Measurements from ENCODE around the gene USP25. TPM values are rescaled to one million over a fixed set of nuclear protein-coding genes. Genes with fewer than 3 reads are reported as not detected.

Gene USP25
- total RNA-seq, 1 experiment from 2014 or later: 16.4 TPM

DNA sequence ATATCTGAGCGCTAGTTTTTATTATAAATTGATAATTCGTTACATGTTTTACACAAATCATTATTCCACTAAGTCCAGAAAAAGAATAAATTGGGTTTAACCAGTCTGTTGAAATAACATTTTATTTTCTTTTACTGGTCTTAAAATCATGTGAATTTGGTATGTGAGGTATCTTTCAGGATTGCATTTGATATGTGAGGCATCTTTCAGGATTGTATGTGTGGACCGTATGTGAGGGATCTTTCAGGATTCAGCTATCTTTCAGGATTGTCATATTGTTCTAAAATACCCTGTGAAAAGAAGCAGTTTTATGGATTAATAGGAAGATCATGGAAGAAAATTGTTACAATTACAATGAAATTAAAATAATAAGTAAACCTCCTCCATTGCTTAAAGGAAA, 42.9 kb downstream of the USP25 start:
- H3K9me3 ChIP-seq: no peaks in the 10 kb centered on the region
- no peak for DNase-seq

DNA sequence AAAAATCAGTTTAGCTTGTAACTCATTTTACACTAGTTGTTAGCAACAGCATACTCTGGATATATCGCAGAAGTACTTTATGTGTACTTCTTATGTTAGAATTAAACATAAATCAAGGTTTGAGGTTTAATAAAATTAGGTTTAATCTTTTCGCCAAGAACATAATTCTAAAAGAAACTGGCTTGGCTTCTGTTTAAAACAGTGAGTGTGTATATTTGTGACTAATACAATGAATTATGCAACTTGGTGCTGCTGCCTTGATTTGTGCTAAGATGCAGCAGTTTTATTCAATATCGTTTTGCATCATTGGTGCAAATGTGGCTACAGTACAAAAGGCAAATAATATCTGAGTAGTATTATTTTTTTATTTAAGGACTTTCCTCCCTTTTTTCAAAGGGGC, 44.8 kb downstream of the USP25 start:
- peaks cover 14% of the 10 kb centered on the region for H3K36me3 ChIP-seq
- DNase-seq: no peak
- H3K27me3 ChIP-seq: no peaks in the 10 kb centered on the region
- peak overlapping the region; percentile 9 for H3K4me3 ChIP-seq
- no peaks in the 10 kb centered on the region for H3K9me3 ChIP-seq

More for the DNA sequence above, 42.9 kb downstream of the USP25 start:
- H3K4me3 ChIP-seq: no peak overlapping the region
- no peaks in the 10 kb centered on the region for H3K27me3 ChIP-seq
- peaks cover 28% of the 10 kb centered on the region for H3K36me3 ChIP-seq

DNA sequence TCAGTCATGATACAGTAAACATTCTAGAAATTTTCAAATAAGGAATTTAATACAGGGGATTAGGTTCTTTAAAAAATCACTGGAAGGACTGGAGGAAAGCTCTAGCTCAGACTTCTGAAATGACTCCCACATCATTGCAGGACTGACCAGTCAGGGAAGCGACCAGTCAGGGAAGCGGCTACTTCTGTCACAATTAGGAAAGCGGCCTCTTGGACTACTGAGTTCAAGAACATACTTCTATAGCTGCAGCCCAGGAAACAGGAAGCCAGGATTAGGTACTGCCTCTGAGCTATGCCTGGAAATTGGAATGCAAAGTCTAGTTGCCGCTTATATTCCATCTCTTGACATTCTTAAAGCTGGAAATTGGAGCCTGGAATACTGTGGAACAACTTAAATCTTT, 45.5 kb downstream of the USP25 start:
- no peak overlapping the region for H3K4me3 ChIP-seq
- H3K36me3 ChIP-seq: peaks cover 11% of the 10 kb centered on the region
- DNase-seq: peak; percentile 19
- H3K9me3 ChIP-seq: no peaks in the 10 kb centered on the region
- H3K27me3 ChIP-seq: no peaks in the 10 kb centered on the region

DNA sequence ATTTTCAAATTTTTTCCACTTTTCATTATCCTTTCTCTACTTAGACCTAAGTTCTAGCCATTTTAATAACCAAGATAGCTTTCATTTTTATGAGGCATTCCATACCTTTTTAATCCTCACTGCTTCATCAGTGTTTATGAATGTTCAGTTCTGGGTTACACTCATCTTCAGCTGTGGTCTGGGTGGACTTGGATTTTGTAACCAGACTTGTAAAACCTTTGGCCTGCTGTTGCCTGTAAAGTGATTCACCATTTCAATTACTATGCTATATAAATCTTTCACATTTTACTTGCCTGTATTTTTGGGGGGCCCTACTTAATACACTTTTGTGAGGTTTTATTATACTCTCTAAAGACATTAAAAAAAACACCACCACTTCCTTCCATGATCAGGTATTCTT, 46.2 kb downstream of the USP25 start:
- Histone ChIP-seq H3K36me3 (peaks cover 12% of the 10 kb centered on the region), H3K9me3 (no peaks in the 10 kb centered on the region), H3K27me3 (no peaks in the 10 kb centered on the region), H3K4me3 (no peak overlapping the region)
- peak; percentile 45 for DNase-seq

DNA sequence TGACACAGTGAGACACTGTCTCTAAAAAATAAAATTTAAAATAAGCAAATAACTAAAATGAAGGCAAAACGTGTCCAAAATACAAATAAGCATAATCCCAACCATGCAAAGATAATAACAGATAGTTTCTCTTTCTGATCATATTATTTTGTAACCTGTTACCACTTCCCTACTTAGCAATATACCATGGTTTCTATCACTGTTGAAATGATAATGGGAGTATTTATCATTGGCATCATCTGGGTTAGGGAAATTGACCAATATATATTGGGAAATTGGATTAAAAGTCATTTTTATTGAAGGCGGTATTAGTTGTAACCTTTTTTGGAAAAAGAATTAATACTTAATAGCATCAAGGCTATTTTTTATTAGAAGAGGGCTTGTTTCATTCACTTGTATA, 47.0 kb downstream of the USP25 start:
- peaks cover 20% of the 10 kb centered on the region for H3K36me3 ChIP-seq
- no peaks in the 10 kb centered on the region for H3K9me3 ChIP-seq
- DNase-seq: no peak
- H3K4me3 ChIP-seq: no peak overlapping the region
- no peaks in the 10 kb centered on the region for H3K27me3 ChIP-seq

DNA sequence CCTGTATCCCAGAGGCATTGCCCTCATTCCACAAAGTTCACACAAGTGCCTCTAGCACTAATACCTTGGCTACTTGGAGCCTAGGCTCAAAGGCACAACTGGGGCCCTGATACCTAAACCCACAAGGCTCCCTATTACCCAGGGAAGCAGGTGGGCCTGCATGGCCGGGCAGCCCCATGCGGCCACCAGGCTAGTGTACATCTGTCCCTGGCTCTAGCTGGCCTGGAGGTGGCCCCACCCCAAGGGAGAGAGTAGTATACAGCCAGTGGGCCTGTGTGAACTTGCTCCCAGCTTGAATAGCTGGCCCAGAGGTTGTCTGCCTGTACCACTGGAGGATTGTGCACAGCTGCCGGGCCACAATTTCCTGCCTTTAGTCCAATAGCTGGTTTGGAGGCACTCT, 52.2 kb downstream of the USP25 start:
- Histone ChIP-seq H3K27me3 (no peaks in the 10 kb centered on the region), H3K36me3 (peaks cover 46% of the 10 kb centered on the region), H3K9me3 (peaks cover 4% of the 10 kb centered on the region; the same call in 1 of the 2 replicates), H3K4me3 (no peak overlapping the region)
- DNase-seq: no peak

DNA sequence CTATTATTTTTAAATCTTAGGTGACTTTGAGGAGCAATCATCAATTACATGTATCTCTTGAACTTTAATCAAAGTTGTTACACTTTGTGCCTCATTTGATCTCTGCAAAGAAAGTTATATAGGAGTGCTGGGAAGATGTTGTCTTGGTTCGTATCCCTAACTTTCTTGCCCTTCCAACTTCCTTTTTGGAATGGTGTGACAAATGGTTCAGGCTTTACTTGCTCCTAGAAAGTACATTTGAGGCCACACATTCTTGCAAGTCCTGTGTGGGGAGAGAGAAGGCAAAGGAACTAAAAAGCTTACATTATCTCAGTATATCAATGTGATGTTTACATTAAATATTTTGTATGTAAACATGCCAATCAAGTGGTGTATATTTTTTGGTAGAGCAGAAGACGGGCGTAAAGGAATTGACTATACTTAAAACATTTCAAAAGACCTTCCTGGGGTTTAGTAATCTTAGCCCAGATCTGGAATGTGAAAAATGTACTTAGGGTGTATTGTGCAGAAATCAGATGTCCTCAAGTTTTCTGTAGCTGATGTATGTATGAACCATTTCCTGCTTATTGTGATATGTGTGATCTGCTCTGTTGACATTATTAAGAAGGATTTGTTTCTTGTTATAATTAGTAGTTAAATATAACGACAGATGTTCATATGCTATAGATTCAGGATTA, 59.2 kb downstream of the USP25 start:
- H3K9me3 ChIP-seq: peaks cover 2% of the 10 kb centered on the region; the same call in 1 of the 2 replicates
- H3K27me3 ChIP-seq: no peaks in the 10 kb centered on the region
- H3K4me3 ChIP-seq: no peak overlapping the region
- no peak for DNase-seq
- H3K36me3 ChIP-seq: peaks cover 9% of the 10 kb centered on the region

DNA sequence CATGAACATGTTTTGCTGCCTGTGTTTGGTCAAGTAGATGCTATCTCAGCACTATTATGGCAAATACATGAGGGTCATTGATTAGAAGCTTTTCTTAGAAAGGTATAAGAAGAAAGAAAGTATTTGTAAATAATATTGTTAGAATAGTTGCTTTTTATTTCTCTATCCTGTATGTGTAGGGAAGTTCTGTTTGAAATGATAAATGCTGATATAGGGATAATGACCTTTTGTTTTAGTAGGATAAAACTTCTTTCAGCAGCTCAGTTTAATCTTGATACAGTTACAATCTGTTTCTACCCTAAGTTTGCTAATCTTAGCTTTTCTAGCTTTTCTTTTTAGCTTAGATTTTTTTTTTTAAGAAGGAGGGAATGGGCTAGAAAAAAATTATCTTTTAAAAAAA, 63.3 kb downstream of the USP25 start:
- DNase-seq: no peak
- no peaks in the 10 kb centered on the region for H3K27me3 ChIP-seq

DNA sequence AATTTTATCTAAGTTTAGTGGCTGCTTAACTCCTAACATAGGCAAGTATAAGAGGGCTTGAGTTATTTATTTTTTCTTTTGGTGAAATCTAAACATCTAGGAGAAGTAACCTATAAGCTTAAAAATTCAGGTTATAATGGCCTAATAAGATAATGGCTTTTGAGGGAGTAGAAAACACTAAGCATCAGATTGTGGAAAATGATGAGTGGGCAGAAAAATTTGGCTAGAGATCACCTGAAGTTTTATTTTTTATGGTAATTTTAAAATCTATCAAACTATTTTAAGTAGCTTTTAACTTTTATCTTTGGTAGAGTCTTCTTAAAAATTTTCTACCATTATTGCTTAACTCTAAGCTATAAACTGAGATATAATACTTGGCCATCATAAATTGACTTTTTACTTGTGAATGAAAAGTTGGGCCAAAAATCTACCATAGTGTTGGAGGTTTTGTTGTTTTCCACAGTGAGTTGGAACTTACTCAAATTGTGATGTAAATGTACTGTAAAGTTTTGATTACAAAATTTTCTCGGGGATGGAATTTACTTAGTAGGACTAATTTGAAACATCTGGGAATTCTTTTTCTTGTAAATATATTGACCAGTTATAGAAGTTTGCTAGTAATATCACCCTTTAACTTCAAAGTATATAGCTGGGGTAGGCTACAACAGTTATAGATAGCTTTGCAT, 63.9 kb downstream of the USP25 start:
- DNase-seq: no peak
- Histone ChIP-seq H3K27me3 (no peaks in the 10 kb centered on the region), H3K4me3 (no peak overlapping the region), H3K9me3 (no peaks in the 10 kb centered on the region), H3K36me3 (peaks cover 12% of the 10 kb centered on the region)

More for the DNA sequence above, 63.3 kb downstream of the USP25 start:
- Histone ChIP-seq H3K36me3 (peaks cover 7% of the 10 kb centered on the region; the same call in 1 of the 2 replicates), H3K4me3 (no peak overlapping the region), H3K9me3 (no peaks in the 10 kb centered on the region)

DNA sequence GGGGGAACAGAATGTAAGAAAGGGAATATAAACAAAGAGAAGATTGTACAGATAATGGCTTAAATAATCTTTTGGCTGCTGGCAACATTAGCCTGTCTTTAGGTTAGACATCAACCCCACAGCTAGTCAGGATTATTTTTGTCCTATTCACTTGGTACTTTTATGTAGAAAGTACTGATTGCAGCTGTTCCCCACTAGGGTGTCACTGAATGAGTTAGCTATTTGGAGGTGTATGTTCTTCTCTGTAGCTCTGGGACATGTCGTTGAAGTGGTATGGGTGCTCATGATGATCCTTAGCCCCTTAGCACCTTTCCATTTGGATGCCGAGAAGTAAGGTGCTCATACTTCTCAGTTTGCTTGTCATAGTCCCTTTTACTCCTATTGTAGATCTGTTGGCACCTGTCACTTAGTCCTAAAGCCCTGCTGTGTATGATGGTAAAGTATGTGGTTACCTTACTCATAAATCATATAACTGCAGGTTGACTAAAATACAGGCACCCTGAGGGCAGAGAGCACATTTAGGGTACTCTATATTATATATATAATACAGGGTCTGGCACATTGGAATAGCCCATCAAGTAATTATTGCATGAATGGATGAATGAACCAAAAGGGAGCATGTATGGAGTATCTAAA, 64.6 kb downstream of the USP25 start:
- no peak for DNase-seq
- no peaks in the 10 kb centered on the region for H3K27me3 ChIP-seq
- H3K4me3 ChIP-seq: no peak overlapping the region
- no peaks in the 10 kb centered on the region for H3K9me3 ChIP-seq
- H3K36me3 ChIP-seq: peaks cover 15% of the 10 kb centered on the region

DNA sequence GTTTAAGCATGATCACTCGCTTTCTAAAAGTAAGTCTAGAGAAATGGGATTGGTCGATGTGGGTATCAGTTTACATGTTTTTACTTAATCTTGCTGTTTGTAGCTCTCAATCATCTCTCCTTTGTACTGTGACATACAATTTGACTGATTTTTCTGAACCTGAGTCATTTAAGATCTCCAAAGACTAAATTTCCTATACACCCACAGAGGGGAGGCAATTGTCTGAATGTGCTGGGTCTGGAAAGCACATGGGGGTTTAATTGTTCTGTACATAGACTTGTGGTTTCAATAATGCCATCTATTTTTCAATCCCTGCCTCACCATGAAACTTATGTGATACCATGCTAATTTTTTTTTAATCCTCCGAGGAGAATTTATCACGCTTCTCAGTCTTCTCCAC, 65.8 kb downstream of the USP25 start:
- Histone ChIP-seq H3K36me3 (peaks cover 20% of the 10 kb centered on the region), H3K4me3 (no peak overlapping the region), H3K9me3 (no peaks in the 10 kb centered on the region), H3K27me3 (no peaks in the 10 kb centered on the region)
- DNase-seq: no peak

DNA sequence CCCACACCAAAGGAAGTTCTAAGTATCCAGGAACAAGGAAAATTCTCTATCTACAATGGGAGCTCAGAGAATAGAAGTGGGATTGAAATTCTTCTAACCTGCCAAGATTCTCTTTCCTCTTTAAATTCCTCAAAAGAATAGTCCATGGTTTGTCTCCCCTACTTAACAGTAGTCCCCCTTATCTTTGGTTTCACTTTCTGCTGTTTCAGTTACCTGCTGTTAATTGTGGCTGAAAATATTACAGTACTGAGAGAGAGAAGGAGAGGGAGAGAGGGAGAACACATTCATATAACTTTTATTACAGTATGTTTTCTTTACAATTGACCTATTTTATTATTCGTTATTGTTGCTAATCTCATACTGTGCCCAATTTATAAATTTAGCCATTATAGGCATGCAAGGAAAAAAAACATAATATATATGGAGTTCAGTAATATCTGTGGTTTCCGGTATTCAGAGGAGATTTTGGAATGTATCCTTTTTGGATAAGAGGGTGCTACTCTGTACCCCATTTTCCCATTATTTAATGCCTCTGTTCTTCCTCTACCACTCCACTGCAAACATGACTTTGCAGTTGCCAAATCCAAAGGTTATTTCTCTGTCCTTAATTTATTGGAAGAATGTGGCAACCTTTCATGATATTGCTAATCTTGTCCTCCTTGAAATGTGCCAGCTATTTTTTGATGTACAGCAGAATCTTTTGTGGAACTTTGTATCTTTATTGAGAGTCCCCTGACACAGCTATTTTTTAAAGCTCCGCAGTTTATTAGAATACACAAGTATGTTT, 68.0 kb downstream of the USP25 start:
- no peaks in the 10 kb centered on the region for H3K9me3 ChIP-seq
- no peaks in the 10 kb centered on the region for H3K27me3 ChIP-seq
- no peak for DNase-seq

DNA sequence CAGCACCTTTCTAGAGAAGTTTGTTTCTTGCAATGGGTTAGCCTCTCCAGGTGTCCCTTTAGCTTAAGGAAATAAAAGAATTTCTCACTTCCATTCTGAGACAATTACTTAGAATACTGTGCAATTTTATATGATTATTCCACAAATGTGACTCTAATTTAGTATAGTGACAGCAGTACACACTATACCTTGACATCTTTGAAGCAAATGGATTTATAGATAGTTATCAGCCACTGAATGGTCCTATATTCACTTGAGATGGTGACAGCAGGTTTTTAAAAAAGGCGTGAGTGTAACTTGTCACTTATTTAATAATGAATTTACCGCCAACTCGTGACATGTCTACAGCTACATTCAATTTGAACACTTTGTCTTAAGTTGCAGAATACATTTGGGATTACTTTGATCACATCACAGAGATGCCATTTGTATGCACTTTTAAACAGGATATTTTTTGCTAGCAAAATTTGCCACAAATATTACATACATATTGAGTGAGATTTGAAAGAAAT, 71.6 kb downstream of the USP25 start:
- peaks cover 41% of the 10 kb centered on the region for H3K36me3 ChIP-seq

More for the DNA sequence above, 68.0 kb downstream of the USP25 start:
- H3K4me3 ChIP-seq: no peak overlapping the region
- peaks cover 29% of the 10 kb centered on the region for H3K36me3 ChIP-seq

DNA sequence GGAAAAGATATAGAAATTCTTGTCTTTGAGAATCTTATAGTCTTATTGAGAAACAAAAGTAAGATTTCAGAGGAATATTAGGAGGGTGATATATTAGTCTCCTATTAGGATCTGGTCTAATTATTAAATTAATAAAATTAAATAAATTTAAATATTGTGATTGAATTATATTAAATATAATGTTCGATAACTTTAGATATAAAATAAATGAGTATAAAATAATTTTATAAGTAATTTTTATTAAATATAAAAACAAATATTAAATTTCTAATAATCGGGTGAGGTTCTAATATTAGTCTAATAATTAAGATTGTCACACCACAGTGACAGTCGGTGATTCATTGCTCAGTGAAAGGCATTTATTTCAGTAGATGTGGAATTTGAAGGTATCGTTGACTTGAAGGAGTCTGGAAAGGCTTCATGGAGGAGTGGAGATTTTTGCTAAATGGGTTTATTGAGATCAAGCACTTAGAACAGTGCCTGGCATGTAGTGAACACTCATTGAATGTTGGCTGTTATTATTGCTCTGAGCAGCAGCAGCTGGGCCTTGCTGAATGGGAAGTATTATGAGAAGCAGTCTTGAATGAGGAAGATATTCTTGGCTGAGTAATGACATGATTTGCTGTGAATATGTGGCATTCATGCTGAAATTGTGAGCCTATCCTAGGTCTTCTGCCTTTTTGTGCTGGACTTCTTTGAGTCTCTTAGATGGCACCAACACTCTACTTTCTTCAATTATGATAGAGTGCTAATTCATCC, 74.6 kb downstream of the USP25 start:
- Histone ChIP-seq H3K36me3 (peaks cover 43% of the 10 kb centered on the region), H3K9me3 (no peaks in the 10 kb centered on the region), H3K4me3 (no peak overlapping the region)

More for the DNA sequence above, 71.6 kb downstream of the USP25 start:
- Histone ChIP-seq H3K9me3 (no peaks in the 10 kb centered on the region), H3K27me3 (no peaks in the 10 kb centered on the region), H3K4me3 (no peak overlapping the region)
- no peak for DNase-seq

DNA sequence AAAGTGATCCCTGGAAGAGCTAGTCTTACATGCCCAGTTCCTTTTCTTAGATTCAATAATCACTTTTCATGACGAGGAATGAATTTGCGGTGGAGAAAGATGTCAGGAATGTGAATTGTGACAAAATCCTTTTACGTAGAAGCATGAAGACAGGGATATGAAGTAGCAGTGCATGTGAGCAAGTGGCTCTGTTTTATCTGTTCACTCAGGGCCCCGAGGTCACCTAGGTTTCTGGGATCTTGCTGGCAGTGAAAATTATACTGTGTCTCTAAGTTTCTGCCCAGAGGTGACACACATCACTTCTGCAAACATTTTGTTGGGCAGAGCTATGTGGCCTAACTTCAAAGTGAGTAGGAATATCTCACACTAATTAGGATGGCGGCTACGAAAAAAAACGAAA, 79.3 kb downstream of the USP25 start:
- Histone ChIP-seq H3K27me3 (no peaks in the 10 kb centered on the region), H3K36me3 (peaks cover 49% of the 10 kb centered on the region), H3K9me3 (peaks cover 3% of the 10 kb centered on the region; the same call in 1 of the 2 replicates), H3K4me3 (no peak overlapping the region)
- no peak for DNase-seq

More for the DNA sequence above, 74.6 kb downstream of the USP25 start:
- H3K27me3 ChIP-seq: no peaks in the 10 kb centered on the region
- no peak for DNase-seq

DNA sequence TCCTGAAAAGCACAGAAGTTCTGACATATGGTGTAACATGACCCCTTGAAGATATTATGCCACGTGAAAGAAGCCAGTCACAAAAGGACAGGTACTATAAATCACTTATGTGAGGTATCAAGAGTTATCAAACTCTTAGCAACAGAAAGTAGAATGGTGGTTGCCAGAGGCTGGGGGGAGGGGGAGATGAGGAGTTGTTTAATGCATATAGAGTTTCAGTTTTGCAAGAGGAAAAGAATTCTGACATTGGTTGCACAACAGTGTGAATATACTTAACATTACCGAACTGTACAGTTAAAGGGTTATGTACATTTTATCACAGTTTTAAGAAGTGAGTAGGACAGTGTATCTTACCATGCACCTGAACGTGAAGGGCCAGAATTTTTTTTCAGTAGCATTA, 80.0 kb downstream of the USP25 start:
- Histone ChIP-seq H3K9me3 (peaks cover 5% of the 10 kb centered on the region), H3K4me3 (no peak overlapping the region), H3K27me3 (no peaks in the 10 kb centered on the region), H3K36me3 (peaks cover 53% of the 10 kb centered on the region)
- peak; percentile 21 for DNase-seq
